H1 (cell line): ENCODE measurements around the gene IGFALS. TPM values are rescaled to one million over a fixed set of nuclear protein-coding genes. Genes with fewer than 3 reads are reported as not detected.

Experiments used
- GABPA ChIP-seq: IDR thresholded peaks from 2 replicates; pipeline ENCODE4 v1.6.1; 2011; ENCODE audit warnings: mild to moderate bottlenecking, low read length, moderate library complexity, borderline replicate concordance; ENCODE audit not compliant: insufficient read depth
- SUZ12 ChIP-seq: fragments of 200-600 bp; sonication (generic); IDR thresholded peaks from 2 replicates; pipeline ENCODE4 v1.6.1; 2012; ENCODE audit warnings: mild to moderate bottlenecking, inconsistent platforms, low read length, moderate library complexity, mixed read lengths
- polyA plus RNA-seq, 7 experiments: library from polyadenylated mRNA; depleted of rRNA in 3 of 7; stranded (reverse) in 5 of 7; unstranded in 2 of 7; fragments of >200 nt in 5 of 7; fragments of 200-250 nt in 2 of 7; gene quantifications; 1 replicate in 5 of 7; 2 replicates in 1 of 7; 4 replicates in 1 of 7; pipeline versions ENCODE4 v1.2.1 to v1.2.3, GENCODE V29; 2011 to 2013; ENCODE audit warnings: missing spikeins in 2 of 7, mixed read lengths in 2 of 7
- total RNA-seq: library from RNA; stranded (reverse); fragmentation: NEBNext Ultra II Directional; extraction: Animal tissue kit (Norgen Biotek cat#: 25700); gene quantifications from 2 replicates; pipeline ENCODE4 v1.2.1, GENCODE V29; 2021

Gene IGFALS
- total and polyA plus RNA-seq, 2 of the 8 experiments (the other 6 are each of a cell fraction or from before 2014, with no cell fraction given): not detected

DNA sequence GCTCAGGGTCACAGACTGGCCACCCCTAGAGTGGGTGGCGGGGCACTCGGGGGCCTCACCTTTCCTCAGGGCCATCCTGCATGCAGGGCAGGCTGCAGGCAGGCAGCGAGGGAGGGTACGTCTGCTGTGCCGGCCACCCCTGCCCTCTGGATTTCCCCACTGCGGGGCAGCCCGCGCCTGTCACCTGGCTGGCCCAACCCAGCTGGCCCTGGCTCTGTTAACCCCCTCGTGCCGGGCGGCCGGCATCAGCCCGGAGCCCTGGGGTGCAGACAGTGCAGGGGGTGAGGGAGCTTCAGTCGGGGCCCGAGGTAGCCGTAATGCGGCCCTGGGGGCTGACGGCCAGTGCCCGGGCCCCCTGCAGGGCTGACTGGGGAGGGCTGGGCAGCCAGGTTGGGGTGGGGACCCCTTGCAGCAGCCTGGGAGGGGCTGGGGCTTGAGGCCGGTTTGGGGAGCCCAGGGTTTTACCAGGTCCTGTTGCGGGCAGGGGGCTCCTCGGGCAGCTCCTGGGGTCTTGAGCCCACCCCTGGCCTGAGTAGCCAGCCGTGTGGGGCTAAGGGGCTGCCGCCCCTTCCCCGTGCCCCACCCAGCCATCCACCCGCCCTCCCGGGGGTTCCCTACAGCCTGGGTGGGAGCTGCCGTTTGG, at the start of gene IGFALS (continued):
- TF ChIP-seq GABPA: no peak
- no peak for TF ChIP-seq SUZ12
